WTC11 (cell line): ENCODE results near the gene BRCA1. TPM values are rescaled to one million over a fixed set of nuclear protein-coding genes. Genes with fewer than 3 reads are reported as not detected.
A peak's percentile ranks its signal among the peaks of the same experiment; 100 is the strongest.

Experiments
- ATAC-seq: fragments of 200-7000 bp; cut with Tn5 transposase; 2 replicates; pipeline ENCODE4 v1.10.0; 2021; ENCODE audit warnings: mild to moderate bottlenecking, moderate library complexity
- CTCF ChIA-PET: fragments of 300-600 bp; sonication (Branson Sonifier 250); formaldehyde crosslinking; loops from one replicate; lab custom pipeline; 2021; ENCODE audit warnings: antibody characterized with exemption; lab: Charles Lee
- POLR2A ChIA-PET: fragments of 350-600 bp; sonication (Branson Sonifier 250); formaldehyde crosslinking; loops from one replicate; lab custom pipeline; 2021; ENCODE audit warnings: antibody characterized with exemption; lab: Charles Lee
- DNase-seq: peaks from one replicate; pipeline ENCODE4 v3.0.0; 2021; ENCODE audit warnings: low spot score
- H3K27ac Mint-ChIP-seq: 2 replicates; pipeline ENCODE4 v1.8.0; 2021; ENCODE audit warnings: mixed read lengths
- H3K27me3 Mint-ChIP-seq: 2 replicates; pipeline ENCODE4 v1.8.0; 2021; ENCODE audit warnings: low read depth, mild to moderate bottlenecking, moderate library complexity, mixed read lengths
- H3K36me3 Mint-ChIP-seq: 2 replicates; pipeline ENCODE4 v1.8.0; 2021; ENCODE audit warnings: mixed read lengths
- H3K4me1 Mint-ChIP-seq: 2 replicates; pipeline ENCODE4 v1.8.0; 2022; ENCODE audit warnings: mixed read lengths
- H3K4me3 Mint-ChIP-seq: 2 replicates; pipeline ENCODE4 v1.8.0; 2021; ENCODE audit warnings: mild to moderate bottlenecking, moderate library complexity, mixed read lengths
- H3K9me3 Mint-ChIP-seq: 2 replicates; pipeline ENCODE4 v1.8.0; 2021; ENCODE audit warnings: mixed read lengths
- ETV6 ChIP-seq: sonication (generic); formaldehyde crosslinking; IDR thresholded peaks from 2 replicates; pipeline ENCODE4 v1.8.1; 2022; ENCODE audit warnings: mild to moderate bottlenecking, missing genetic modification reagents
- FOXK1 ChIP-seq: sonication (generic); formaldehyde crosslinking; IDR thresholded peaks from 2 replicates; pipeline ENCODE4 v1.8.0; 2022; ENCODE audit warnings: mild to moderate bottlenecking, moderate library complexity, missing genetic modification reagents
- FOXP4 ChIP-seq: sonication (generic); formaldehyde crosslinking; IDR thresholded peaks from 2 replicates; pipeline ENCODE4 v1.8.0; 2022; ENCODE audit warnings: mild to moderate bottlenecking, missing genetic modification reagents
- GABPB1 ChIP-seq: sonication (generic); formaldehyde crosslinking; IDR thresholded peaks from 2 replicates; pipeline ENCODE4 v1.8.1; 2023; ENCODE audit warnings: mild to moderate bottlenecking, missing genetic modification reagents
- KAT7 ChIP-seq: sonication (generic); formaldehyde crosslinking; IDR thresholded peaks from 2 replicates; pipeline ENCODE4 v1.8.1; 2023; ENCODE audit warnings: missing genetic modification reagents, mild to moderate bottlenecking, borderline replicate concordance
- MXD4 ChIP-seq: fragments of 250-450 bp; sonication (Bioruptor Pico); IDR thresholded peaks from 2 replicates; pipeline ENCODE4 v1.8.0; 2021; ENCODE audit warnings: mild to moderate bottlenecking, moderate library complexity, borderline replicate concordance
- NFATC4 ChIP-seq: fragments of 250-450 bp; sonication (Bioruptor Pico); IDR thresholded peaks from 2 replicates; pipeline ENCODE4 v1.9.0; 2021; ENCODE audit warnings: mild to moderate bottlenecking
- NFYB ChIP-seq: sonication (generic); formaldehyde crosslinking; conservative IDR thresholded peaks from 2 replicates; pipeline ENCODE4 v1.8.0; 2022; ENCODE audit warnings: low read depth, missing genetic modification reagents
- NR1H2 ChIP-seq: sonication (generic); formaldehyde crosslinking; IDR thresholded peaks from 2 replicates; pipeline ENCODE4 v1.9.0; 2021; ENCODE audit warnings: mild to moderate bottlenecking, moderate library complexity, missing genetic modification reagents
- NR3C1 ChIP-seq: sonication (generic); formaldehyde crosslinking; conservative IDR thresholded peaks from 2 replicates; pipeline ENCODE4 v1.8.1; 2023; ENCODE audit warnings: low read depth, mild to moderate bottlenecking, missing genetic modification reagents
- RORB ChIP-seq: fragments of 250-450 bp; sonication (Bioruptor Pico); IDR thresholded peaks from 2 replicates; pipeline ENCODE4 v1.9.0; 2021; ENCODE audit warnings: mild to moderate bottlenecking
- SMAD3 ChIP-seq: sonication (generic); formaldehyde crosslinking; IDR thresholded peaks from 2 replicates; pipeline ENCODE4 v1.8.0; 2022; ENCODE audit warnings: missing genetic modification reagents, mild to moderate bottlenecking, borderline replicate concordance
- SOX15 ChIP-seq: fragments of 250-450 bp; sonication (Bioruptor Pico); IDR thresholded peaks from 2 replicates; pipeline ENCODE4 v1.9.0; 2021; ENCODE audit warnings: mild to moderate bottlenecking
- ZNF219 ChIP-seq: sonication (generic); formaldehyde crosslinking; IDR thresholded peaks from 2 replicates; pipeline ENCODE4 v1.8.0; 2023; ENCODE audit warnings: missing genetic modification reagents, mild to moderate bottlenecking, borderline replicate concordance
- ZNF317 ChIP-seq: sonication (generic); formaldehyde crosslinking; IDR thresholded peaks from 2 replicates; pipeline ENCODE4 v1.8.1; 2023; ENCODE audit warnings: low read depth, mild to moderate bottlenecking, moderate library complexity, missing genetic modification reagents, borderline replicate concordance
- ZNF416 ChIP-seq: fragments of 250-450 bp; sonication (Bioruptor Pico); IDR thresholded peaks from 2 replicates; pipeline ENCODE4 v1.9.0; 2021; ENCODE audit warnings: mild to moderate bottlenecking, inconsistent platforms
- total RNA-seq: library from RNA; stranded (reverse); gene quantifications from 3 replicates; pipeline ENCODE4 v1.2.3, GENCODE V29; 2021
- TF ChIP-seq, protein P1 (sequence below): sonication (generic); formaldehyde crosslinking; IDR thresholded peaks from 2 replicates; pipeline ENCODE4 v1.8.0; 2022; ENCODE audit warnings: mild to moderate bottlenecking, missing genetic modification reagents
- TF ChIP-seq, protein P2 (sequence below): fragments of 250-450 bp; sonication (Bioruptor Pico); IDR thresholded peaks from 2 replicates; pipeline ENCODE4 v1.9.0; 2021; ENCODE audit warnings: mild to moderate bottlenecking
- TF ChIP-seq, protein P3 (sequence below): sonication (generic); formaldehyde crosslinking; IDR thresholded peaks from 2 replicates; pipeline ENCODE4 v1.8.1; 2022; ENCODE audit warnings: mild to moderate bottlenecking, moderate library complexity, missing genetic modification reagents
- TF ChIP-seq, protein P4 (sequence below): sonication (generic); formaldehyde crosslinking; IDR thresholded peaks from 2 replicates; pipeline ENCODE4 v1.8.1; 2023; ENCODE audit warnings: mild to moderate bottlenecking, missing genetic modification reagents
- TF ChIP-seq, protein P5 (sequence below): sonication (generic); formaldehyde crosslinking; IDR thresholded peaks from 2 replicates; pipeline ENCODE4 v1.8.0; 2023; ENCODE audit warnings: mild to moderate bottlenecking, missing genetic modification reagents
- TF ChIP-seq, protein P6 (sequence below): sonication (generic); formaldehyde crosslinking; IDR thresholded peaks from 2 replicates; pipeline ENCODE4 v1.8.1; 2023; ENCODE audit warnings: mild to moderate bottlenecking, missing genetic modification reagents, moderate library complexity

Gene BRCA1
- total RNA-seq, 1 experiment from 2014 or later = 37.8 TPM

DNA sequence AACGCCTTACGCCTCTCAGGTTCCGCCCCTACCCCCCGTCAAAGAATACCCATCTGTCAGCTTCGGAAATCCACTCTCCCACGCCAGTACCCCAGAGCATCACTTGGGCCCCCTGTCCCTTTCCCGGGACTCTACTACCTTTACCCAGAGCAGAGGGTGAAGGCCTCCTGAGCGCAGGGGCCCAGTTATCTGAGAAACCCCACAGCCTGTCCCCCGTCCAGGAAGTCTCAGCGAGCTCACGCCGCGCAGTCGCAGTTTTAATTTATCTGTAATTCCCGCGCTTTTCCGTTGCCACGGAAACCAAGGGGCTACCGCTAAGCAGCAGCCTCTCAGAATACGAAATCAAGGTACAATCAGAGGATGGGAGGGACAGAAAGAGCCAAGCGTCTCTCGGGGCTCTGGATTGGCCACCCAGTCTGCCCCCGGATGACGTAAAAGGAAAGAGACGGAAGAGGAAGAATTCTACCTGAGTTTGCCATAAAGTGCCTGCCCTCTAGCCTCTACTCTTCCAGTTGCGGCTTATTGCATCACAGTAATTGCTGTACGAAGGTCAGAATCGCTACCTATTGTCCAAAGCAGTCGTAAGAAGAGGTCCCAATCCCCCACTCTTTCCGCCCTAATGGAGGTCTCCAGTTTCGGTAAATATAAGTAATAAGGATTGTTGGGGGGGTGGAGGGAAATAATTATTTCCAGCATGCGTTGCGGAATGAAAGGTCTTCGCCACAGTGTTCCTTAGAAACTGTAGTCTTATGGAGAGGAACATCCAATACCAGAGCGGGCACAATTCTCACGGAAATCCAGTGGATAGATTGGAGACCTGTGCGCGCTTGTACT lies at the start of gene BRCA1 (continued):
- no peak for TF ChIP-seq SMAD3
- peak; percentile 99 for TF ChIP-seq GABPB1 (CRISPR knock-in tag)
- TF ChIP-seq KAT7 (CRISPR knock-in tag) = no peak
- no peak for TF ChIP-seq SOX15 (CRISPR knock-in tag)
- TF ChIP-seq ZNF317 (CRISPR knock-in tag) = no peak
- TF ChIP-seq, protein P1, sequence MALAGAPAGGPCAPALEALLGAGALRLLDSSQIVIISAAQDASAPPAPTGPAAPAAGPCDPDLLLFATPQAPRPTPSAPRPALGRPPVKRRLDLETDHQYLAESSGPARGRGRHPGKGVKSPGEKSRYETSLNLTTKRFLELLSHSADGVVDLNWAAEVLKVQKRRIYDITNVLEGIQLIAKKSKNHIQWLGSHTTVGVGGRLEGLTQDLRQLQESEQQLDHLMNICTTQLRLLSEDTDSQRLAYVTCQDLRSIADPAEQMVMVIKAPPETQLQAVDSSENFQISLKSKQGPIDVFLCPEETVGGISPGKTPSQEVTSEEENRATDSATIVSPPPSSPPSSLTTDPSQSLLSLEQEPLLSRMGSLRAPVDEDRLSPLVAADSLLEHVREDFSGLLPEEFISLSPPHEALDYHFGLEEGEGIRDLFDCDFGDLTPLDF = no peak
- no peak for TF ChIP-seq NR1H2 (CRISPR knock-in tag)
- no peak for TF ChIP-seq NR3C1 (CRISPR knock-in tag)
- TF ChIP-seq, protein P2, sequence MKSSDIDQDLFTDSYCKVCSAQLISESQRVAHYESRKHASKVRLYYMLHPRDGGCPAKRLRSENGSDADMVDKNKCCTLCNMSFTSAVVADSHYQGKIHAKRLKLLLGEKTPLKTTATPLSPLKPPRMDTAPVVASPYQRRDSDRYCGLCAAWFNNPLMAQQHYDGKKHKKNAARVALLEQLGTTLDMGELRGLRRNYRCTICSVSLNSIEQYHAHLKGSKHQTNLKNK (CRISPR knock-in tag) = no peak
- TF ChIP-seq, protein P3, sequence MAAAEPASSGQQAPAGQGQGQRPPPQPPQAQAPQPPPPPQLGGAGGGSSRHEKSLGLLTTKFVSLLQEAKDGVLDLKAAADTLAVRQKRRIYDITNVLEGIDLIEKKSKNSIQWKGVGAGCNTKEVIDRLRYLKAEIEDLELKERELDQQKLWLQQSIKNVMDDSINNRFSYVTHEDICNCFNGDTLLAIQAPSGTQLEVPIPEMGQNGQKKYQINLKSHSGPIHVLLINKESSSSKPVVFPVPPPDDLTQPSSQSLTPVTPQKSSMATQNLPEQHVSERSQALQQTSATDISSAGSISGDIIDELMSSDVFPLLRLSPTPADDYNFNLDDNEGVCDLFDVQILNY (CRISPR knock-in tag) = peak; percentile 93; the same call in 1 of the 2 replicates
- TF ChIP-seq NFYB (CRISPR knock-in tag) = peak; percentile 62
- 0 out of 2 replicates have a peak, but pooled peaks have one; percentile 32 for TF ChIP-seq FOXK1
- TF ChIP-seq ETV6 (CRISPR knock-in tag) = peak; percentile 52
- no peak for TF ChIP-seq NFATC4 (CRISPR knock-in tag)
- TF ChIP-seq RORB (CRISPR knock-in tag) = no peak
- no peak for TF ChIP-seq ZNF416

- Mint-ChIP-seq H3K27ac (no peak overlapping the region), H3K36me3 (peaks cover 4% of the 10 kb centered on the region; the same call in 1 of the 2 replicates), H3K9me3 (no peaks in the 10 kb centered on the region), H3K4me1 (no peaks in the 10 kb centered on the region; the same call in none of the 2 replicates), H3K4me3 (no peak overlapping the region), H3K27me3 (no peaks in the 10 kb centered on the region)
- no peak for ATAC-seq
- ChIA-PET POLR2A (interaction anchor here (0.6 to 1.4 kb wide), 5 partner anchors 46 to 1035 kb away, joined by 3 to 8 read pairs (median 4); partner anchors contain the start of genes BRCA1 and VAT1), CTCF (interaction anchor here (1.0 to 1.9 kb wide), 8 partner anchors 28 to 208 kb away, joined by 3 to 8 read pairs (median 5); partner anchors contain the start of genes AARSD1 and RPL27)
- DNase-seq = no peak
- TF ChIP-seq, protein P4, sequence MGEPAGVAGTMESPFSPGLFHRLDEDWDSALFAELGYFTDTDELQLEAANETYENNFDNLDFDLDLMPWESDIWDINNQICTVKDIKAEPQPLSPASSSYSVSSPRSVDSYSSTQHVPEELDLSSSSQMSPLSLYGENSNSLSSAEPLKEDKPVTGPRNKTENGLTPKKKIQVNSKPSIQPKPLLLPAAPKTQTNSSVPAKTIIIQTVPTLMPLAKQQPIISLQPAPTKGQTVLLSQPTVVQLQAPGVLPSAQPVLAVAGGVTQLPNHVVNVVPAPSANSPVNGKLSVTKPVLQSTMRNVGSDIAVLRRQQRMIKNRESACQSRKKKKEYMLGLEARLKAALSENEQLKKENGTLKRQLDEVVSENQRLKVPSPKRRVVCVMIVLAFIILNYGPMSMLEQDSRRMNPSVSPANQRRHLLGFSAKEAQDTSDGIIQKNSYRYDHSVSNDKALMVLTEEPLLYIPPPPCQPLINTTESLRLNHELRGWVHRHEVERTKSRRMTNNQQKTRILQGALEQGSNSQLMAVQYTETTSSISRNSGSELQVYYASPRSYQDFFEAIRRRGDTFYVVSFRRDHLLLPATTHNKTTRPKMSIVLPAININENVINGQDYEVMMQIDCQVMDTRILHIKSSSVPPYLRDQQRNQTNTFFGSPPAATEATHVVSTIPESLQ (CRISPR knock-in tag) = no peak
- TF ChIP-seq, protein P5, sequence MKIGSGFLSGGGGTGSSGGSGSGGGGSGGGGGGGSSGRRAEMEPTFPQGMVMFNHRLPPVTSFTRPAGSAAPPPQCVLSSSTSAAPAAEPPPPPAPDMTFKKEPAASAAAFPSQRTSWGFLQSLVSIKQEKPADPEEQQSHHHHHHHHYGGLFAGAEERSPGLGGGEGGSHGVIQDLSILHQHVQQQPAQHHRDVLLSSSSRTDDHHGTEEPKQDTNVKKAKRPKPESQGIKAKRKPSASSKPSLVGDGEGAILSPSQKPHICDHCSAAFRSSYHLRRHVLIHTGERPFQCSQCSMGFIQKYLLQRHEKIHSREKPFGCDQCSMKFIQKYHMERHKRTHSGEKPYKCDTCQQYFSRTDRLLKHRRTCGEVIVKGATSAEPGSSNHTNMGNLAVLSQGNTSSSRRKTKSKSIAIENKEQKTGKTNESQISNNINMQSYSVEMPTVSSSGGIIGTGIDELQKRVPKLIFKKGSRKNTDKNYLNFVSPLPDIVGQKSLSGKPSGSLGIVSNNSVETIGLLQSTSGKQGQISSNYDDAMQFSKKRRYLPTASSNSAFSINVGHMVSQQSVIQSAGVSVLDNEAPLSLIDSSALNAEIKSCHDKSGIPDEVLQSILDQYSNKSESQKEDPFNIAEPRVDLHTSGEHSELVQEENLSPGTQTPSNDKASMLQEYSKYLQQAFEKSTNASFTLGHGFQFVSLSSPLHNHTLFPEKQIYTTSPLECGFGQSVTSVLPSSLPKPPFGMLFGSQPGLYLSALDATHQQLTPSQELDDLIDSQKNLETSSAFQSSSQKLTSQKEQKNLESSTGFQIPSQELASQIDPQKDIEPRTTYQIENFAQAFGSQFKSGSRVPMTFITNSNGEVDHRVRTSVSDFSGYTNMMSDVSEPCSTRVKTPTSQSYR (CRISPR knock-in tag) = no peak
- TF ChIP-seq FOXP4 (CRISPR knock-in tag) (no peak), MXD4 (CRISPR knock-in tag) (no peak), ZNF219 (no peak), NR3C1 (CRISPR knock-in tag) (no peak)
- TF ChIP-seq, protein P2 (CRISPR knock-in tag) = no peak
- TF ChIP-seq, protein P6, sequence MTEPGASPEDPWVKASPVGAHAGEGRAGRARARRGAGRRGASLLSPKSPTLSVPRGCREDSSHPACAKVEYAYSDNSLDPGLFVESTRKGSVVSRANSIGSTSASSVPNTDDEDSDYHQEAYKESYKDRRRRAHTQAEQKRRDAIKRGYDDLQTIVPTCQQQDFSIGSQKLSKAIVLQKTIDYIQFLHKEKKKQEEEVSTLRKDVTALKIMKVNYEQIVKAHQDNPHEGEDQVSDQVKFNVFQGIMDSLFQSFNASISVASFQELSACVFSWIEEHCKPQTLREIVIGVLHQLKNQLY (CRISPR knock-in tag) = no peak
Measured at GRCh38 chr17:43171586-43172487, 46.7 kb upstream of the BRCA1 start.
